HepG2 (cell line): ENCODE data around the gene LOX. TPM values are rescaled to one million over a fixed set of nuclear protein-coding genes. Genes with fewer than 3 reads are reported as not detected.
A peak's percentile ranks its signal among the peaks of the same experiment; 100 is the strongest.

Experiments used
- ATAC-seq: fragments of 200-7000 bp; cut with Tn5 transposase; 3 replicates; pipeline ENCODE4 v1.9.1; 2020; ENCODE audit warnings: mild to moderate bottlenecking, moderate library complexity
- BruUV-seq: library from RNA; stranded (reverse); fragments of 400-500 nt; replicated peaks from 2 replicates; lab custom pipeline; 2021; lab: Mats Ljungman, UMichigan
- CTCF ChIA-PET: fragments of 300-600 bp; formaldehyde crosslinking; extraction: SDS; loops from one replicate; lab custom pipeline; 2021; ENCODE audit warnings: low total read pairs, inconsistent platforms, low intra/inter-chr PET ratio; lab: Yijun Ruan, JAX
- POLR2A ChIA-PET: fragments of 350-600 bp; sonication (Branson Sonifier 250); formaldehyde crosslinking; loops from one replicate; lab custom pipeline; 2020; ENCODE audit warnings: antibody characterized with exemption, inconsistent platforms; lab: Yijun Ruan, JAX
- DNase-seq: peaks from one replicate; pipeline ENCODE4 v3.0.0-alpha.2; 2015; ENCODE audit warnings: low spot score
- FAIRE-seq: peaks from 3 replicates; lab custom pipeline; 2011; peaks lifted over from hg19 to GRCh38; lab: Jason Lieb, UNC
- H2AFZ ChIP-seq: one replicate; pipeline ENCODE4 v1.6.1; 2011; ENCODE audit warnings: low read length, inconsistent platforms
- H3K27ac ChIP-seq: fragments of 300-600 bp; 3 replicates; pipeline ENCODE4 v1.8.0; 2011; ENCODE audit warnings: mixed run types, mild to moderate bottlenecking, mixed read lengths, low read length, inconsistent platforms; ENCODE audit not compliant: insufficient read depth; ENCODE audit errors: extremely low read length
- H3K27me3 ChIP-seq, 2 experiments: fragments of 200-600 bp in 1 of 2; 2 replicates in 1 of 2; 3 replicates in 1 of 2; pipeline versions ENCODE4 v1.6.0 to v1.8.0; 2011; ENCODE audit warnings: low read length in 2 of 2, mild to moderate bottlenecking in 2 of 2, moderate library complexity in 2 of 2, inconsistent platforms in 1 of 2; ENCODE audit not compliant: insufficient read depth in 2 of 2, control insufficient read depth in 1 of 2
- H3K36me3 ChIP-seq, 2 experiments: fragments of 200-600 bp in 1 of 2; replicated peaks in 1 of 2; 2 replicates in 1 of 2; 3 replicates in 1 of 2; pipeline versions ENCODE4 v1.5.1 to v1.8.0; 2011; ENCODE audit warnings: low read length in 2 of 2, inconsistent platforms in 1 of 2; ENCODE audit not compliant: insufficient read depth in 2 of 2, control insufficient read depth in 1 of 2
- H3K4me1 ChIP-seq: 2 replicates; pipeline ENCODE4 v1.5.1; 2012; ENCODE audit warnings: low read length, inconsistent platforms; ENCODE audit not compliant: insufficient read depth
- H3K4me2 ChIP-seq: 2 replicates; pipeline ENCODE4 v1.6.0; 2011; ENCODE audit warnings: low read depth, low read length, inconsistent platforms
- H3K4me3 ChIP-seq, 3 experiments: fragments of 200-600 bp in 1 of 3; sonication (generic), shearing (Covaris generic) in 1 of 3; replicated peaks in 1 of 3; 2 replicates each; pipeline ENCODE4 v1.5.1; 2011 to 2016; ENCODE audit warnings: low read length in 3 of 3, inconsistent platforms in 2 of 3, low read depth in 2 of 3, mild to moderate bottlenecking in 2 of 3, control low read depth in 1 of 3, mixed read lengths in 1 of 3; ENCODE audit not compliant: insufficient read depth in 1 of 3
- H3K79me2 ChIP-seq: one replicate; pipeline ENCODE4 v1.6.1; 2011; ENCODE audit warnings: low read length, inconsistent platforms; ENCODE audit not compliant: insufficient read depth
- H3K9ac ChIP-seq: 2 replicates; pipeline ENCODE4 v1.6.0; 2011; ENCODE audit warnings: mild to moderate bottlenecking, low read depth, low read length, inconsistent platforms; ENCODE audit not compliant: insufficient read depth
- H3K9me3 ChIP-seq: 2 replicates; pipeline ENCODE4 v1.5.1; 2012; ENCODE audit warnings: mild to moderate bottlenecking, low read length
- H4K20me1 ChIP-seq: 2 replicates; pipeline ENCODE4 v1.6.0; 2011; ENCODE audit warnings: inconsistent platforms, mild to moderate bottlenecking, low read length, moderate library complexity; ENCODE audit not compliant: insufficient read depth
- ARID3A ChIP-seq: IDR thresholded peaks from 2 replicates; pipeline ENCODE4 v1.6.1; 2012; ENCODE audit warnings: low read depth, low read length, improper control_type of control experiment
- BORCS8-MEF2B ChIP-seq: sonication (generic); formaldehyde crosslinking; IDR thresholded peaks from 2 replicates; pipeline ENCODE4 v1.8.0; 2022; ENCODE audit warnings: mild to moderate bottlenecking, missing genetic modification reagents
- CREB1 ChIP-seq, 2 experiments: fragments of 450-650 bp in 1 of 2; IDR thresholded peaks; 2 replicates each; pipeline ENCODE4 v1.6.1; 2016 to 2017; ENCODE audit warnings: control low read depth in 1 of 2, mild to moderate bottlenecking in 1 of 2, missing compliant biosample characterization in 1 of 2, missing genetic modification characterization in 1 of 2
- CTCF ChIP-seq: sonication (generic); formaldehyde crosslinking; IDR thresholded peaks from 2 replicates; pipeline ENCODE4 v1.5.0; 2020; ENCODE audit warnings: mild to moderate bottlenecking, missing genetic modification reagents, moderate library complexity
- ETV6 ChIP-seq: sonication (generic); formaldehyde crosslinking; conservative IDR thresholded peaks from 2 replicates; pipeline ENCODE4 v1.4.0; 2020; ENCODE audit warnings: missing genetic modification reagents
- FOSL2 ChIP-seq: sonication (generic); formaldehyde crosslinking; IDR thresholded peaks from 2 replicates; pipeline ENCODE4 v1.4.0; 2020; ENCODE audit warnings: missing genetic modification reagents
- PHB2 ChIP-seq: fragments of 450-650 bp; IDR thresholded peaks from 2 replicates; pipeline ENCODE4 v1.6.1; 2018; ENCODE audit not compliant: partially characterized antibody
- SMC3 ChIP-seq: IDR thresholded peaks from 2 replicates; pipeline ENCODE4 v1.6.1; 2011; ENCODE audit warnings: low read length, improper control_type of control experiment
- SRY ChIP-seq: sonication (generic); formaldehyde crosslinking; IDR thresholded peaks from 2 replicates; pipeline ENCODE4 v1.8.0; 2022; ENCODE audit warnings: mild to moderate bottlenecking, missing genetic modification reagents
- STAG1 ChIP-seq: sonication (generic); formaldehyde crosslinking; IDR thresholded peaks from 2 replicates; pipeline ENCODE4 v1.4.0; 2020; ENCODE audit warnings: missing genetic modification reagents
- ZNF296 ChIP-seq: sonication (generic); formaldehyde crosslinking; conservative IDR thresholded peaks from 2 replicates; pipeline ENCODE4 v1.5.0; 2020; ENCODE audit warnings: mild to moderate bottlenecking, missing genetic modification reagents
- ZSCAN5A ChIP-seq: sonication (generic); formaldehyde crosslinking; IDR thresholded peaks from 2 replicates; pipeline ENCODE4 v1.8.0; 2022; ENCODE audit warnings: mild to moderate bottlenecking, missing genetic modification reagents, borderline replicate concordance
- WGBS: methylation state at CpG from one replicate; pipeline ENCODE4 v1.1.6; 2017; ENCODE audit warnings: low lambda C conversion rate; 5-methylcytosine and 5-hydroxymethylcytosine counted together
- in situ Hi-C: cut with HindIII; loops from 2 replicates; pipeline ENCODE4 v1.10.0; 2017; ENCODE audit warnings: low pct_unique_long_range_greater_than_20kb; ENCODE audit not compliant: extremely low pct_ligation_motif_present
- intact Hi-C: fragments of 100-400 bp; cut with micrococcal nuclease; formaldehyde crosslinking; loops from one replicate; pipeline ENCODE4 v1.10.0; 2022; ENCODE audit not compliant: unreplicated experiment
- polyA plus RNA-seq, 8 experiments: library from polyadenylated mRNA; depleted of rRNA in 3 of 8; stranded (reverse) in 7 of 8; unstranded in 1 of 8; fragments of >200 nt; fragmentation: Illumina TruSeq in 4 of 8; extraction: Trizol in 4 of 8; gene quantifications; 2 replicates each; pipeline versions ENCODE4 v1.2.1 to v1.2.3, GENCODE V29; 2011 to 2016; ENCODE audit warnings: low read depth in 4 of 8, missing spikeins in 1 of 8, mixed read lengths in 1 of 8; ENCODE audit not compliant: insufficient read depth in 1 of 8
- total RNA-seq, 5 experiments: library from RNA; depleted of rRNA; stranded (reverse); fragments of >200 nt; fragmentation: Illumina TruSeq; extraction: Trizol; gene quantifications; 2 replicates each; pipeline ENCODE4 v1.2.3, GENCODE V29; 2016; ENCODE audit warnings: low read depth in 1 of 5

Gene LOX
- total and polyA plus RNA-seq, 2 of the 13 experiments (the other 11 are each of a cell fraction or from before 2014, with no cell fraction given) = 0.73 to 173 TPM

GRCh38 chr5:122102825-122103224 lies 24.8 kb upstream of the LOX start:
- ChIA-PET POLR2A (no interaction called here), CTCF (no interaction called here)
- BruUV-seq = no TSS peak
- Histone ChIP-seq H3K4me2 (no peak overlapping the region), H2AFZ (no peak overlapping the region), H3K9ac (no peak overlapping the region), H3K4me1 (no peaks in the 10 kb centered on the region), H3K27ac (no peak overlapping the region), H3K79me2 (no peaks in the 10 kb centered on the region), H3K4me3 (no peak overlapping the region), H4K20me1 (no peaks in the 10 kb centered on the region), H3K9me3 (no peaks in the 10 kb centered on the region), H3K27me3 (no peaks in the 10 kb centered on the region), H3K36me3 (no peaks in the 10 kb centered on the region)
- no peak for TF ChIP-seq PHB2
- no peak for TF ChIP-seq SRY
- no peak for TF ChIP-seq ZSCAN5A (CRISPR knock-in tag)
- DNase-seq (no peak), FAIRE-seq (no peak), ATAC-seq (no peak)
- in situ Hi-C loops (loop anchor here (10.0 kb wide), 1 partner anchor 138 kb away; the partner anchor contains the start of gene SRFBP1), intact Hi-C loops (loop anchor here (5.0 kb wide), 1 partner anchor 471 kb away; no protein-coding TSS in a partner anchor)
- WGBS = 69% methylated on average over 1 of the region's 1 CpG

GRCh38 chr5:122101636-122102285 lies 23.7 kb upstream of the LOX start:
- DNase-seq (peak; percentile 23), FAIRE-seq (no peak), ATAC-seq (peak; percentile 77)
- ChIA-PET POLR2A (no interaction called here), CTCF (interaction anchor here (1.6 kb wide), 1 partner anchor 135 kb away, joined by 9 read pairs; no protein-coding TSS in a partner anchor)
- Histone ChIP-seq H3K9me3 (no peaks in the 10 kb centered on the region), H3K27me3 (no peaks in the 10 kb centered on the region), H3K4me3 (no peak overlapping the region), H3K4me1 (no peaks in the 10 kb centered on the region), H3K9ac (no peak overlapping the region), H3K79me2 (no peaks in the 10 kb centered on the region), H3K4me2 (no peak overlapping the region), H3K36me3 (no peaks in the 10 kb centered on the region), H3K27ac (no peak overlapping the region), H2AFZ (no peak overlapping the region), H4K20me1 (no peaks in the 10 kb centered on the region)
- in situ Hi-C loops = loop anchor here (10.0 kb wide), 1 partner anchor 137 kb away; the partner anchor contains the start of gene SRFBP1
- BruUV-seq = no TSS peak
- 1% methylated on average over 4 of the region's 4 CpGs for WGBS
- intact Hi-C loops = loop anchor here (1.0 to 5.0 kb wide), 2 partner anchors 134 to 469 kb away; no protein-coding TSS in a partner anchor
- TF ChIP-seq FOSL2 (CRISPR knock-in tag) (no peak), CREB1 (IDR thresholded peaks at IDR 0.05) (0 out of 2 replicates have a peak, but pooled peaks have one; percentile 23), CREB1 (CRISPR knock-in tag; IDR thresholded peaks at IDR 0.05) (no peak), STAG1 (CRISPR knock-in tag) (peak; percentile 61), CTCF (CRISPR knock-in tag) (peak; percentile 60), SMC3 (peak; percentile 30; the same call in 1 of the 2 replicates), BORCS8-MEF2B (CRISPR knock-in tag) (no peak), ARID3A (peak; percentile 64; the same call in 1 of the 2 replicates), ETV6 (CRISPR knock-in tag) (no peak), ZNF296 (CRISPR knock-in tag) (no peak)
